Astrocyte of the cerebellum (primary cell): ENCODE measurements around the gene PDZD2.
"Not testable (repeated sequence)": the region's sequence is repeated elsewhere in the genome, so short reads cannot be mapped to it uniquely, and the experiment has no call there.

Experiments
- DNase-seq: peaks from one replicate; pipeline ENCODE4 v3.0.0-alpha.2; 2011; ENCODE audit warnings: low read depth
- H3K4me3 ChIP-seq: 2 replicates; pipeline ENCODE4 v1.5.1; 2011; ENCODE audit warnings: mild to moderate bottlenecking, low read depth, low read length, moderate library complexity
- CTCF ChIP-seq: IDR thresholded peaks from 2 replicates; pipeline ENCODE4 v1.5.1; 2012; ENCODE audit warnings: low read length, low read depth, moderate library complexity, mild to moderate bottlenecking; ENCODE audit errors: missing control alignments
- in situ Hi-C: cut with HindIII; loops from 2 replicates; pipeline ENCODE4 v1.10.0; 2017; ENCODE audit warnings: low sequenced_read_pairs

The PDZD2 gene

GRCh38 chr5:31769530-31769929 is 130.6 kb downstream of the PDZD2 start:
- in situ Hi-C loops, result no loop called here
- no peak overlapping the region for H3K4me3 ChIP-seq
- DNase-seq, result peak; percentile 9
- TF ChIP-seq CTCF, result no peak

- TF ChIP-seq CTCF, result no peak
- in situ Hi-C loops, result no loop called here
- H3K4me3 ChIP-seq, result no peak overlapping the region
Observed at GRCh38 chr5:31770132-31770720, 131.3 kb downstream of the PDZD2 start.

GRCh38 chr5:31770998-31771397 is 132.1 kb downstream of the PDZD2 start:
- in situ Hi-C loops, result no loop called here

More at GRCh38 chr5:31770132-31770720, 131.3 kb downstream of the PDZD2 start:
- DNase-seq, result no peak

GRCh38 chr5:31771500-31771899 is 132.6 kb downstream of the PDZD2 start:
- in situ Hi-C loops, result no loop called here
- no peak for TF ChIP-seq CTCF
- DNase-seq, result no peak
- H3K4me3 ChIP-seq, result no peak overlapping the region

More at GRCh38 chr5:31770998-31771397, 132.1 kb downstream of the PDZD2 start:
- DNase-seq, result no peak
- H3K4me3 ChIP-seq, result no peak overlapping the region
- TF ChIP-seq CTCF, result no peak

GRCh38 chr5:31776294-31776693 is 137.4 kb downstream of the PDZD2 start:
- H3K4me3 ChIP-seq, DNase-seq, in situ Hi-C loops: not testable (repeated sequence)

GRCh38 chr5:31776976-31777651 is 138.2 kb downstream of the PDZD2 start:
- H3K4me3 ChIP-seq, result no peak overlapping the region
- no peak for DNase-seq
- in situ Hi-C loops, result no loop called here
- no peak for TF ChIP-seq CTCF

- no peak overlapping the region for H3K4me3 ChIP-seq
- no peak for DNase-seq
- TF ChIP-seq CTCF, result no peak
- in situ Hi-C loops, result no loop called here
Observed at GRCh38 chr5:31781772-31782171, 142.8 kb downstream of the PDZD2 start.
